K562 (cell line): ENCODE measurements around the gene OSCP1. TPM values are rescaled to one million over a fixed set of nuclear protein-coding genes. Genes with fewer than 3 reads are reported as not detected.

ENCODE experiments used
- BRF1 ChIP-seq: IDR thresholded peaks from 3 replicates; pipeline ENCODE4 v1.6.1; 2011; ENCODE audit warnings: borderline replicate concordance, mild to moderate bottlenecking; ENCODE audit not compliant: insufficient read length; ENCODE audit errors: extremely low read depth
- CBX1 ChIP-seq: sonication (generic); IDR thresholded peaks from 2 replicates; pipeline ENCODE4 v1.6.1; 2016; ENCODE audit warnings: antibody characterized with exemption, low read depth, mild to moderate bottlenecking
- CEBPG ChIP-seq, 3 experiments: fragments of 200-800 bp in 1 of 3; sonication (Bioruptor generic) in 1 of 3; sonication (generic) in 1 of 3; formaldehyde crosslinking in 1 of 3; IDR thresholded peaks in 2 of 3; conservative IDR thresholded peaks in 1 of 3; 2 replicates each; pipeline versions ENCODE4 v1.6.1 to v1.8.0; 2016 to 2022; ENCODE audit warnings: missing compliant biosample characterization in 2 of 3, missing genetic modification characterization in 2 of 3, mild to moderate bottlenecking in 1 of 3, missing genetic modification reagents in 1 of 3
- CTBP1 ChIP-seq: fragments of 450-650 bp; IDR thresholded peaks from 2 replicates; pipeline ENCODE4 v1.6.1; 2016; ENCODE audit warnings: borderline replicate concordance
- ELF1 ChIP-seq: fragments of 200-800 bp; sonication (Bioruptor generic); IDR thresholded peaks from 2 replicates; pipeline ENCODE4 v1.6.1; 2016; ENCODE audit warnings: missing genetic modification characterization, missing compliant biosample characterization
- GTF2F1 ChIP-seq: IDR thresholded peaks from 2 replicates; pipeline ENCODE4 v1.6.1; 2011; ENCODE audit warnings: low read depth, low read length, improper control_type of control experiment
- HNRNPH1 ChIP-seq: fragments of 200-400 bp; formaldehyde crosslinking; optimal IDR thresholded peaks from 2 replicates; pipeline ENCODE3; 2017; ENCODE audit warnings: low read depth, mild to moderate bottlenecking, low read length, moderate library complexity
- HNRNPLL ChIP-seq: fragments of 200-400 bp; formaldehyde crosslinking; IDR thresholded peaks from 2 replicates; pipeline ENCODE4 v1.6.1; 2017; ENCODE audit warnings: low read length, low read depth, mild to moderate bottlenecking; ENCODE audit not compliant: poor library complexity, severe bottlenecking
- NR2C1 ChIP-seq, 2 experiments: fragments of 450-650 bp; IDR thresholded peaks; 2 replicates each; pipeline ENCODE4 v1.6.1; 2017; ENCODE audit warnings: mild to moderate bottlenecking in 2 of 2, antibody characterized with exemption in 1 of 2, inconsistent platforms in 1 of 2, missing compliant biosample characterization in 1 of 2, missing genetic modification characterization in 1 of 2
- NRF1 ChIP-seq, 2 experiments: fragments of 450-650 bp; IDR thresholded peaks in 1 of 2; conservative IDR thresholded peaks in 1 of 2; 2 replicates each; pipeline ENCODE4 v1.6.1; 2014; ENCODE audit warnings: mild to moderate bottlenecking in 2 of 2
- RAD51 ChIP-seq: fragments of 450-650 bp; IDR thresholded peaks from 2 replicates; pipeline ENCODE4 v1.7.1; 2016; ENCODE audit warnings: low read depth, mild to moderate bottlenecking, borderline replicate concordance
- RBM14 ChIP-seq: fragments of 200-400 bp; formaldehyde crosslinking; IDR thresholded peaks from 2 replicates; pipeline ENCODE4 v1.6.1; 2018; ENCODE audit warnings: low read depth, mild to moderate bottlenecking, low read length, moderate library complexity, borderline replicate concordance; ENCODE audit not compliant: insufficient read depth
- SETDB1 ChIP-seq: IDR thresholded peaks from one replicate; pipeline ENCODE4 v1.6.1; 2012; ENCODE audit warnings: low read length, control low read depth, inconsistent platforms
- TBL1XR1 ChIP-seq, 2 experiments: IDR thresholded peaks; 2 replicates each; pipeline ENCODE4 v1.6.1; 2012; ENCODE audit warnings: improper control_type of control experiment in 2 of 2, low read length in 2 of 2, mild to moderate bottlenecking in 1 of 2
- ZNF311 ChIP-seq: fragments of 250-450 bp; sonication (Bioruptor Pico); IDR thresholded peaks from 2 replicates; pipeline ENCODE4 v1.4.0; 2020; ENCODE audit warnings: mild to moderate bottlenecking, moderate library complexity
- ZNF696 ChIP-seq: fragments of 250-450 bp; sonication (Bioruptor Pico); conservative IDR thresholded peaks from 2 replicates; pipeline ENCODE4 v1.4.0; 2020; ENCODE audit warnings: mild to moderate bottlenecking, moderate library complexity
- polyA plus RNA-seq, 8 experiments: library from polyadenylated mRNA; depleted of rRNA in 4 of 8; stranded (reverse) in 5 of 8; unstranded in 3 of 8; fragments of >200 nt; fragmentation: Nextera tagmentation in 2 of 8; fragmentation: Illumina TruSeq in 1 of 8; extraction: Ambion mirVana in 2 of 8; extraction: Trizol in 1 of 8; gene quantifications; 2 replicates each; pipeline versions ENCODE4 v1.2.1 to v1.2.3, GENCODE V29; 2011 to 2014; ENCODE audit warnings: inconsistent platforms in 1 of 8, missing spikeins in 1 of 8
- total RNA-seq, 7 experiments: library from RNA; depleted of rRNA in 6 of 7; stranded (reverse); fragments of >200 nt in 6 of 7; fragmentation: Illumina TruSeq in 2 of 7; extraction: Trizol in 2 of 7; gene quantifications; 2 replicates each; pipeline versions ENCODE4 v1.2.1 to v1.2.3, GENCODE V29; 2011 to 2021; ENCODE audit warnings: low replicate concordance in 1 of 7
- TF ChIP-seq, protein P1 (sequence below): fragments of 450-650 bp; IDR thresholded peaks from 2 replicates; pipeline ENCODE4 v1.6.1; 2017; ENCODE audit warnings: antibody characterized with exemption, mild to moderate bottlenecking
- TF ChIP-seq, protein P2 (sequence below): sonication (generic); formaldehyde crosslinking; IDR thresholded peaks from 2 replicates; pipeline ENCODE4 v1.8.1; 2023; ENCODE audit warnings: mild to moderate bottlenecking, missing genetic modification reagents

Gene OSCP1
- total and polyA plus RNA-seq, 9 of the 15 experiments (the other 6 are each of a cell fraction or from before 2014, with no cell fraction given) = 0.15 to 0.40 (median 0.33) TPM; not detected in 5

GRCh38 chr1:36400825-36401601 is 49.2 kb downstream of the OSCP1 start (continued):
- TF ChIP-seq CBX1 = no peak
- no peak for TF ChIP-seq HNRNPLL
- TF ChIP-seq ZNF696 (CRISPR knock-in tag) = no peak
- TF ChIP-seq GTF2F1 = no peak
- TF ChIP-seq RAD51 = peak; percentile 79
- peak; percentile 53; the same call in 1 of the 2 replicates for TF ChIP-seq CTBP1
- TF ChIP-seq NR2C1 (IDR thresholded peaks at IDR 0.05) = 0 out of 2 replicates have a peak, but pooled peaks have one; percentile 15
- TF ChIP-seq NR2C1 (tag; IDR thresholded peaks at IDR 0.05) = no peak
- TF ChIP-seq TBL1XR1 (IDR thresholded peaks at IDR 0.05; ENCODE audit: low read length in 2 of 2) = no peak
- TF ChIP-seq ZNF311 (CRISPR knock-in tag) = no peak
- no peak for TF ChIP-seq RBM14
- no peak for TF ChIP-seq BRF1
- peak; percentile 14 to 16; a peak in 1 of 4 replicates for TF ChIP-seq NRF1 (conservative IDR thresholded peaks at IDR 0.05 in 1 of 2, IDR thresholded peaks at IDR 0.05 in 1 of 2)
- TF ChIP-seq HNRNPH1 = no peak
- TF ChIP-seq ELF1 (tag) = peak; percentile 91
- TF ChIP-seq SETDB1 = no peak
- TF ChIP-seq, protein P1, sequence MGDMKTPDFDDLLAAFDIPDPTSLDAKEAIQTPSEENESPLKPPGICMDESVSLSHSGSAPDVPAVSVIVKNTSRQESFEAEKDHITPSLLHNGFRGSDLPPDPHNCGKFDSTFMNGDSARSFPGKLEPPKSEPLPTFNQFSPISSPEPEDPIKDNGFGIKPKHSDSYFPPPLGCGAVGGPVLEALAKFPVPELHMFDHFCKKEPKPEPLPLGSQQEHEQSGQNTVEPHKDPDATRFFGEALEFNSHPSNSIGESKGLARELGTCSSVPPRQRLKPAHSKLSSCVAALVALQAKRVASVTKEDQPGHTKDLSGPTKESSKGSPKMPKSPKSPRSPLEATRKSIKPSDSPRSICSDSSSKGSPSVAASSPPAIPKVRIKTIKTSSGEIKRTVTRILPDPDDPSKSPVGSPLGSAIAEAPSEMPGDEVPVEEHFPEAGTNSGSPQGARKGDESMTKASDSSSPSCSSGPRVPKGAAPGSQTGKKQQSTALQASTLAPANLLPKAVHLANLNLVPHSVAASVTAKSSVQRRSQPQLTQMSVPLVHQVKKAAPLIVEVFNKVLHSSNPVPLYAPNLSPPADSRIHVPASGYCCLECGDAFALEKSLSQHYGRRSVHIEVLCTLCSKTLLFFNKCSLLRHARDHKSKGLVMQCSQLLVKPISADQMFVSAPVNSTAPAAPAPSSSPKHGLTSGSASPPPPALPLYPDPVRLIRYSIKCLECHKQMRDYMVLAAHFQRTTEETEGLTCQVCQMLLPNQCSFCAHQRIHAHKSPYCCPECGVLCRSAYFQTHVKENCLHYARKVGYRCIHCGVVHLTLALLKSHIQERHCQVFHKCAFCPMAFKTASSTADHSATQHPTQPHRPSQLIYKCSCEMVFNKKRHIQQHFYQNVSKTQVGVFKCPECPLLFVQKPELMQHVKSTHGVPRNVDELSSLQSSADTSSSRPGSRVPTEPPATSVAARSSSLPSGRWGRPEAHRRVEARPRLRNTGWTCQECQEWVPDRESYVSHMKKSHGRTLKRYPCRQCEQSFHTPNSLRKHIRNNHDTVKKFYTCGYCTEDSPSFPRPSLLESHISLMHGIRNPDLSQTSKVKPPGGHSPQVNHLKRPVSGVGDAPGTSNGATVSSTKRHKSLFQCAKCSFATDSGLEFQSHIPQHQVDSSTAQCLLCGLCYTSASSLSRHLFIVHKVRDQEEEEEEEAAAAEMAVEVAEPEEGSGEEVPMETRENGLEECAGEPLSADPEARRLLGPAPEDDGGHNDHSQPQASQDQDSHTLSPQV = 0 out of 2 replicates have a peak, but pooled peaks have one; percentile 44
- TF ChIP-seq, protein P2, sequence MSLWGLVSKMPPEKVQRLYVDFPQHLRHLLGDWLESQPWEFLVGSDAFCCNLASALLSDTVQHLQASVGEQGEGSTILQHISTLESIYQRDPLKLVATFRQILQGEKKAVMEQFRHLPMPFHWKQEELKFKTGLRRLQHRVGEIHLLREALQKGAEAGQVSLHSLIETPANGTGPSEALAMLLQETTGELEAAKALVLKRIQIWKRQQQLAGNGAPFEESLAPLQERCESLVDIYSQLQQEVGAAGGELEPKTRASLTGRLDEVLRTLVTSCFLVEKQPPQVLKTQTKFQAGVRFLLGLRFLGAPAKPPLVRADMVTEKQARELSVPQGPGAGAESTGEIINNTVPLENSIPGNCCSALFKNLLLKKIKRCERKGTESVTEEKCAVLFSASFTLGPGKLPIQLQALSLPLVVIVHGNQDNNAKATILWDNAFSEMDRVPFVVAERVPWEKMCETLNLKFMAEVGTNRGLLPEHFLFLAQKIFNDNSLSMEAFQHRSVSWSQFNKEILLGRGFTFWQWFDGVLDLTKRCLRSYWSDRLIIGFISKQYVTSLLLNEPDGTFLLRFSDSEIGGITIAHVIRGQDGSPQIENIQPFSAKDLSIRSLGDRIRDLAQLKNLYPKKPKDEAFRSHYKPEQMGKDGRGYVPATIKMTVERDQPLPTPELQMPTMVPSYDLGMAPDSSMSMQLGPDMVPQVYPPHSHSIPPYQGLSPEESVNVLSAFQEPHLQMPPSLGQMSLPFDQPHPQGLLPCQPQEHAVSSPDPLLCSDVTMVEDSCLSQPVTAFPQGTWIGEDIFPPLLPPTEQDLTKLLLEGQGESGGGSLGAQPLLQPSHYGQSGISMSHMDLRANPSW = peak; percentile 47; the same call in 1 of the 2 replicates
- TF ChIP-seq CEBPG (CRISPR knock-in tag; IDR thresholded peaks at IDR 0.05) = no peak
- no peak for TF ChIP-seq CEBPG (tag; conservative IDR thresholded peaks at IDR 0.05 in 1 of 2, IDR thresholded peaks at IDR 0.05 in 1 of 2)
